ENCODE measurements around the gene SOX18. TPM values are rescaled to one million over a fixed set of nuclear protein-coding genes. Genes with fewer than 3 reads are reported as not detected.

Gene SOX18
- total and polyA plus RNA-seq, 2 of the 13 experiments (the other 11 are each of a cell fraction or from before 2014, with no cell fraction given) = 1.6 to 1.9 TPM

DNA sequence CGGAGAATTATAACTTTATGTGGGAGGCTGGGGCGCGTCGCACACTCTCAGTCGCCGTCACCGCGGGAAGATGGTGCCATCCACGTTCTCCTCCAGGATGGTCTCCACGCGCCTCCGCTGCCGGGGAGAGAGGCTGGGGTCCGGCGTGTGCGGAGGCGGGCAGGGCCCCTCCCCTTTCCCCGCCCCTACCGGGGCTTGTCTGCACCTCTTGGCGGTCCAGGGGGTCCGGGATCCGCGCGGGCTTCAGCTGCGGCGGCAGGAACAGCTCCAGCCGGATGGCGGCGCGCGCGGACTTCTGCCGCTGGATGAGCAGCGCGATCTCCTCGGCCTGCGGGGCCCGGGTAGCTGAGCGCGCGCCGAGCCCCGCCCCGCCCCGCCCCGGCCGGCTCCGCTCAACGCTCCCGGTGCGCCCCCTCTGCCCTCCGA is 34.0 kb upstream of the SOX18 start (continued):
- TF ChIP-seq ELF4 (CRISPR knock-in tag; IDR thresholded peaks at IDR 0.05; ENCODE audit: borderline replicate concordance) = no peak
- no peak for TF ChIP-seq FOXO4 (CRISPR knock-in tag; conservative IDR thresholded peaks at IDR 0.05)
- peak; percentile 17; the same call in 1 of the 2 replicates for TF ChIP-seq TARDBP (CRISPR knock-in tag; IDR thresholded peaks at IDR 0.05)
- TF ChIP-seq, protein P1, sequence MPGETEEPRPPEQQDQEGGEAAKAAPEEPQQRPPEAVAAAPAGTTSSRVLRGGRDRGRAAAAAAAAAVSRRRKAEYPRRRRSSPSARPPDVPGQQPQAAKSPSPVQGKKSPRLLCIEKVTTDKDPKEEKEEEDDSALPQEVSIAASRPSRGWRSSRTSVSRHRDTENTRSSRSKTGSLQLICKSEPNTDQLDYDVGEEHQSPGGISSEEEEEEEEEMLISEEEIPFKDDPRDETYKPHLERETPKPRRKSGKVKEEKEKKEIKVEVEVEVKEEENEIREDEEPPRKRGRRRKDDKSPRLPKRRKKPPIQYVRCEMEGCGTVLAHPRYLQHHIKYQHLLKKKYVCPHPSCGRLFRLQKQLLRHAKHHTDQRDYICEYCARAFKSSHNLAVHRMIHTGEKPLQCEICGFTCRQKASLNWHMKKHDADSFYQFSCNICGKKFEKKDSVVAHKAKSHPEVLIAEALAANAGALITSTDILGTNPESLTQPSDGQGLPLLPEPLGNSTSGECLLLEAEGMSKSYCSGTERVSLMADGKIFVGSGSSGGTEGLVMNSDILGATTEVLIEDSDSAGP (CRISPR knock-in tag; IDR thresholded peaks at IDR 0.05; ENCODE audit: borderline replicate concordance) = peak; percentile 56; the same call in 1 of the 2 replicates
- TF ChIP-seq PCBP2 (optimal IDR thresholded peaks at IDR 0.05; ENCODE audit: low read depth, low read length, poor library complexity, severe bottlenecking) = no peak
- peak; percentile 39 for TF ChIP-seq TEAD3 (CRISPR knock-in tag; optimal IDR thresholded peaks at IDR 0.05; ENCODE audit: borderline replicate concordance)
- TF ChIP-seq HMGXB4 (CRISPR knock-in tag; IDR thresholded peaks at IDR 0.05; ENCODE audit: borderline replicate concordance in 1 of 2, low read depth in 1 of 2) = peak; percentile 71 to 79; a peak in 3 of 4 replicates
- TF ChIP-seq PCBP1 (IDR thresholded peaks at IDR 0.05; ENCODE audit: borderline replicate concordance, low read depth, low read length) = peak; percentile 84
- TF ChIP-seq ZFP82 (CRISPR knock-in tag; IDR thresholded peaks at IDR 0.05; ENCODE audit: borderline replicate concordance) = peak; percentile 69; the same call in 1 of the 2 replicates
- no peak for TF ChIP-seq ZNF652 (CRISPR knock-in tag; IDR thresholded peaks at IDR 0.05; ENCODE audit: borderline replicate concordance, low read depth)

Measured in HepG2 (cell line).